SJSA1 (cell line): ENCODE measurements around the gene PLSCR1. TPM values are rescaled to one million over a fixed set of nuclear protein-coding genes. Genes with fewer than 3 reads are reported as not detected.
A peak's percentile ranks its signal among the peaks of the same experiment; 100 is the strongest.

Experiments used
- DNase-seq, 2 experiments: peaks; one replicate each; pipeline ENCODE4 v3.0.0-alpha.2; 2015 to 2020; ENCODE audit warnings: low spot score in 2 of 2, low read depth in 1 of 2
- H3K27ac ChIP-seq: fragments of 250-450 bp; sonication (Bioruptor Pico); 2 replicates; pipeline ENCODE4 v1.5.1; 2020; ENCODE audit warnings: mild to moderate bottlenecking, moderate library complexity
- H3K27me3 ChIP-seq: fragments of 250-450 bp; sonication (Bioruptor Pico); replicated peaks from 2 replicates; pipeline ENCODE4 v1.5.1; 2020; ENCODE audit warnings: mild to moderate bottlenecking, moderate library complexity
- H3K36me3 ChIP-seq: fragments of 250-450 bp; sonication (Bioruptor Pico); 2 replicates; pipeline ENCODE4 v1.5.1; 2020; ENCODE audit warnings: mild to moderate bottlenecking
- H3K4me1 ChIP-seq: fragments of 250-450 bp; sonication (Bioruptor Pico); replicated peaks from 2 replicates; pipeline ENCODE4 v1.6.1; 2021; ENCODE audit warnings: mild to moderate bottlenecking
- H3K4me3 ChIP-seq: fragments of 250-450 bp; sonication (Bioruptor Pico); 2 replicates; pipeline ENCODE4 v1.5.1; 2020; ENCODE audit warnings: mild to moderate bottlenecking
- H3K9me3 ChIP-seq: fragments of 250-450 bp; sonication (Bioruptor Pico); replicated peaks from 2 replicates; pipeline ENCODE4 v1.5.1; 2020; ENCODE audit warnings: mild to moderate bottlenecking
- total RNA-seq: library from RNA; depleted of rRNA; stranded (reverse); fragments of >200 nt; shearing (Covaris generic); gene quantifications from 2 replicates; pipeline ENCODE4 v1.2.3, GENCODE V29; 2014

PLSCR1 gene
- total RNA-seq, 1 experiment from 2014 or later = 90.4 TPM

GRCh38 chr3:146519810-146520209, 24.6 kb downstream of the PLSCR1 start:
- no peaks in the 10 kb centered on the region for H3K27me3 ChIP-seq
- no peak for DNase-seq
- H3K9me3 ChIP-seq = no peaks in the 10 kb centered on the region
- H3K36me3 ChIP-seq = peaks cover 7% of the 10 kb centered on the region
- H3K4me1 ChIP-seq = no peaks in the 10 kb centered on the region
- H3K4me3 ChIP-seq = no peak overlapping the region
- no peak overlapping the region for H3K27ac ChIP-seq

- H3K4me1 ChIP-seq = 0 out of 2 replicates have a peak, but pooled peaks cover 3% of the 10 kb centered on the region
- H3K27ac ChIP-seq = no peak overlapping the region
- H3K36me3 ChIP-seq = peaks cover 7% of the 10 kb centered on the region
- no peaks in the 10 kb centered on the region for H3K9me3 ChIP-seq
- no peak overlapping the region for H3K4me3 ChIP-seq
- no peaks in the 10 kb centered on the region for H3K27me3 ChIP-seq
- no peak for DNase-seq
These were observed 26.5 kb downstream of the PLSCR1 start for GRCh38 chr3:146517684-146518435.

GRCh38 chr3:146513386-146514051, 30.9 kb downstream of the PLSCR1 start:
- no peaks in the 10 kb centered on the region for H3K9me3 ChIP-seq
- H3K4me3 ChIP-seq = no peak overlapping the region
- H3K27ac ChIP-seq = no peak overlapping the region
- H3K27me3 ChIP-seq = no peaks in the 10 kb centered on the region
- 0 out of 2 replicates have a peak, but pooled peaks cover 3% of the 10 kb centered on the region for H3K4me1 ChIP-seq
- H3K36me3 ChIP-seq = no peaks in the 10 kb centered on the region; the same call in 1 of the 2 replicates
- DNase-seq = no peak

- H3K4me1 ChIP-seq = peaks cover 15% of the 10 kb centered on the region
- no peak overlapping the region for H3K4me3 ChIP-seq
- H3K36me3 ChIP-seq = no peaks in the 10 kb centered on the region; the same call in 1 of the 2 replicates
- H3K27ac ChIP-seq = no peak overlapping the region
- no peak for DNase-seq
- no peaks in the 10 kb centered on the region for H3K27me3 ChIP-seq
- no peaks in the 10 kb centered on the region for H3K9me3 ChIP-seq
These were observed 32.8 kb downstream of the PLSCR1 start for GRCh38 chr3:146511402-146512134.

GRCh38 chr3:146507331-146508120, 36.9 kb downstream of the PLSCR1 start:
- no peak overlapping the region for H3K4me3 ChIP-seq
- H3K36me3 ChIP-seq = no peaks in the 10 kb centered on the region
- no peak for DNase-seq
- peak overlapping the region; percentile 71 for H3K27ac ChIP-seq
- H3K9me3 ChIP-seq = no peaks in the 10 kb centered on the region
- H3K4me1 ChIP-seq = peaks cover 51% of the 10 kb centered on the region
- H3K27me3 ChIP-seq = no peaks in the 10 kb centered on the region

- H3K27me3 ChIP-seq = no peaks in the 10 kb centered on the region
- peak overlapping the region; percentile 81 for H3K27ac ChIP-seq
- DNase-seq = no peak
- no peak overlapping the region for H3K4me3 ChIP-seq
- H3K36me3 ChIP-seq = no peaks in the 10 kb centered on the region
- H3K4me1 ChIP-seq = peaks cover 55% of the 10 kb centered on the region
- H3K9me3 ChIP-seq = no peaks in the 10 kb centered on the region
These were observed 38.9 kb downstream of the PLSCR1 start for GRCh38 chr3:146505516-146505915.

GRCh38 chr3:146504498-146505197, 39.8 kb downstream of the PLSCR1 start:
- H3K27ac ChIP-seq = peak overlapping the region; percentile 81
- H3K4me1 ChIP-seq = peaks cover 55% of the 10 kb centered on the region
- H3K36me3 ChIP-seq = no peaks in the 10 kb centered on the region
- DNase-seq = peak in 1 of 2 experiments; percentile 18
- H3K4me3 ChIP-seq = no peak overlapping the region
- H3K27me3 ChIP-seq = no peaks in the 10 kb centered on the region
- no peaks in the 10 kb centered on the region for H3K9me3 ChIP-seq

- peak; percentile 83 to 88 for DNase-seq
- Histone ChIP-seq H3K4me3 (no peak overlapping the region), H3K27me3 (no peaks in the 10 kb centered on the region), H3K9me3 (no peaks in the 10 kb centered on the region), H3K4me1 (peaks cover 55% of the 10 kb centered on the region), H3K36me3 (no peaks in the 10 kb centered on the region), H3K27ac (peak overlapping the region; percentile 81)
These were observed 40.8 kb downstream of the PLSCR1 start for GRCh38 chr3:146503461-146504202.

- no peaks in the 10 kb centered on the region for H3K9me3 ChIP-seq
- no peaks in the 10 kb centered on the region for H3K27me3 ChIP-seq
- H3K4me1 ChIP-seq = peaks cover 55% of the 10 kb centered on the region
- no peak for DNase-seq
- H3K4me3 ChIP-seq = no peak overlapping the region
- H3K36me3 ChIP-seq = no peaks in the 10 kb centered on the region
- H3K27ac ChIP-seq = peak overlapping the region; percentile 81
These were observed 41.4 kb downstream of the PLSCR1 start for GRCh38 chr3:146502887-146503460.

- DNase-seq = no peak
- no peaks in the 10 kb centered on the region for H3K36me3 ChIP-seq
- no peaks in the 10 kb centered on the region for H3K27me3 ChIP-seq
- peaks cover 46% of the 10 kb centered on the region for H3K4me1 ChIP-seq
- no peak overlapping the region for H3K4me3 ChIP-seq
- H3K9me3 ChIP-seq = no peaks in the 10 kb centered on the region
- no peak overlapping the region for H3K27ac ChIP-seq
These were observed 42.7 kb downstream of the PLSCR1 start for GRCh38 chr3:146501752-146502151.

GRCh38 chr3:146499701-146500100, 44.7 kb downstream of the PLSCR1 start:
- no peaks in the 10 kb centered on the region for H3K27me3 ChIP-seq
- no peaks in the 10 kb centered on the region for H3K36me3 ChIP-seq
- H3K4me1 ChIP-seq = peaks cover 43% of the 10 kb centered on the region
- no peak for DNase-seq
- H3K27ac ChIP-seq = no peak overlapping the region
- H3K9me3 ChIP-seq = no peaks in the 10 kb centered on the region
- H3K4me3 ChIP-seq = no peak overlapping the region
